8988T (cell line): ENCODE measurements around the gene SOBP.
A peak's percentile ranks its signal among the peaks of the same experiment; 100 is the strongest.

Source experiments
- DNase-seq: peaks from one replicate; pipeline ENCODE4 v3.0.0; 2011

SOBP gene

GRCh38 chr6:107699254-107699653 lies 209.3 kb downstream of the SOBP start:
- DNase-seq = no peak

- no peak for DNase-seq
These were observed 209.9 kb downstream of the SOBP start for GRCh38 chr6:107699697-107700325.

GRCh38 chr6:107703606-107704005 lies 213.7 kb downstream of the SOBP start:
- no peak for DNase-seq

GRCh38 chr6:107704347-107705013 lies 214.6 kb downstream of the SOBP start:
- DNase-seq = peak; percentile 31

- DNase-seq = no peak
These were observed 216.7 kb downstream of the SOBP start for GRCh38 chr6:107706516-107707115.

- no peak for DNase-seq
These were observed 217.7 kb downstream of the SOBP start for GRCh38 chr6:107707346-107708275.

GRCh38 chr6:107708435-107708834 lies 218.5 kb downstream of the SOBP start:
- no peak for DNase-seq

- no peak for DNase-seq
These were observed 219.4 kb downstream of the SOBP start for GRCh38 chr6:107709341-107709740.
